GM19238 (cell line): ENCODE results near the gene TNFRSF18.

ENCODE experiments used
- DNase-seq: peaks from one replicate; pipeline ENCODE4 v3.0.0; 2011; ENCODE audit warnings: low spot score; ENCODE audit not compliant: insufficient read length

Gene TNFRSF18

DNA sequence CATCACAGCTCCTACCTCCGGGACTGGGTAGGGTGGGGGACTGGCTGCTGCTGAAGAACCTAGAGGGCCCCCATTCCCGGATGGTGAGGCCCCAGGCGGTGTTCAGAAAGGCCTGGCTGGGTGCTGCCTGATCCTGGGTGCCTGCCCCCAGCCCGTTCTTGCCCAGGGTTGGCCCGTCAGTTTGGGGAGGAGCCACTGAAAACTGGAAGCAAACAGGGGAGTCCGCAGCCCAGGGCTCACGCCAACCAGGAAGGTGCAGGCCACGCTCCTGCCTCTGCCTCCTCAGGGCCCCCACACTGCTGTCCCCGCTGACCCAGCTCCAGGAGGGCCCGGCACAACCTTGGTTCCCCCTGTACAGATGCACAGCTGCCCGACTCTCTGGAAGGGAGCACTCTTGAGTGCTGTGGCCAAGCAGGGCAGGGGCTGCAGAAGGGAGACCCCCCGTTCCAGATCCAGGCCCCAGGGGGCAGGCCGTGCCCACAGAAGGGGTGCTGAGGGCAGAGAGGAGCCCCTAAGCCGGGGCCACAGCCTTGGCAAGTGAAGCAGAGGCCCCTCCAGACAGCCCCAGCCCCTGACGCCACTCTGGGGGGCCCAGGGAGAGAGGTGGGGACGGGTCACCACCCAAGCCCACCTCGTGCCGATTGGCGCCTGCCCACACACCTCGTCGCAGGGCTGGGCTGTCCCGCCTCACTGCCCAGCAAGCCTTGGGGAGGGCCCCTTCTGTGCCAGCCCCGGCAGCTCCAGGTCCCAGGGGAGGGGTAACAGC is 34.6 kb upstream of the TNFRSF18 start:
- DNase-seq: no peak

DNA sequence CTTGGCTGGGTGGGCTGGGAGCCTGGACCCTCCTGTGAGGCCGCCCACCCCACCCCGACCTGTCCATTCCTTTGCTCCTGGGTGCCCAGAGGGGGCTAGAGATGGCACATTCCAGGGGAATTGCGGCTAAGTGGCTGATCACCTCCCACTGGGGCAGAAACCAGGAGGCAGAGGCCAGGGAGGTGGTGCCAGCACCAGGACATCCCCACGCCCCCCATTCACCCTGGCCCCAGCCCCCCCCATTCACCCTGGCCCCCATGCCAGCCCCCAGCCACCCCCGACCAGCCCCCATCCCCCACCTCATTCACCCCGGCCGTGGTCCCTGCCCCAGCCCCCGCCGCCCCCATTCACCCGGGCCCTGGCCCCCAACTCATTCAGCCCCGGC is 33.9 kb upstream of the TNFRSF18 start:
- no peak for DNase-seq

DNA sequence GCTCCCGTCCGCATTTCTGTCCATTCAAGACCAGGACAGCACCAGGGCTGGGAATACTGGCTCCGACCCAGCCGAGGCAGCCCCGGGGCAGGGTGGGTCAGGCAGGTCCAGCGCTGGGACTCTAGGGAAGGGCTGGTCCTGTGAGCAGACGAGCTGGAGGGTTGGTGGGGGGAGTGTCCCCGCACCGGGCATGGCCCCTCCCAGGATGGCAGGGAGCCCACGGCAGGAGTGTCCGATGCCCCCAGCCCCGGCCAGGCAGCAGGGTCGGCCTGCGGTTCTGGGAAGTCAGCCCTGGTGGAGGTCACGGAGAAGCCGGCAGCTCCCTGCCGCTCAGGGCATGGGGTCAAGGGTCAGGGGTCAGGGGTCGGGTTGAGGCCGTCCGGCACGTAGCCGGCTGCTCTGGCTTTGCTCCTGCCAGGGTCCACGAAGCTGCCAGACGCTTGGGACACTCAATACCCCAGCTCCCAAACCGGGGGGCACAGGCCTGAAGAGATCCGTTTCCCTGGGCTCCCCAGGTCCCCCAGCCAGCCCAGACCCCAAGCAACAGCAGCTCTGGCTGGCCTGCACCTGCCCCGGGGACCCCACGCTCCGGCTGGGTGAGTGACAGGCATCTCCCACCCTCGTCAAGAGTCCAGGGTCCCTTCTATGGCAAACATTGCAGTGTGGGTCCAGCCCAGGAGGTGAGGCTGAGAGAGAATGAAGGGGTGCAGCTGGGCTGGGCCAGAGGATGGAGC is 33.4 kb upstream of the TNFRSF18 start:
- DNase-seq: no peak

DNA sequence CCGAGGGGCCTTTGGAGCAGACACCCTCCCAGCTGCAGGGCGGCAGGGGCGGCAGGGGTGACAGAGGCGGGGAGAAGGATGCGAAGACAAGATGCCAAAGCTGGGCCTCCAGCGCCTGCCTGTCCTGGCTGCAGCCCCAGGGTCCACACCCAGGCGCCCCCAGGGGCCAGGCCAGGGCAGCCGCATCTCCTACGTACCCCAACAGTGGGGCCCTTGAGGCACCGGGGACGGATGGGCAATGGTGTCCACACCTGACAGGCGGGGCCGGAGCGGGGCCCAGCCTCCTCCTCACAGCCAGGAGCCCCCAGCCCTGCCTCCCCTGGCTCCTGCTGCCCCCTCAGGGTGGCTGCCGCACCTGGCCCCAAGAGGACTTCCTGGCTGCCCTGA is 32.8 kb upstream of the TNFRSF18 start:
- no peak for DNase-seq

DNA sequence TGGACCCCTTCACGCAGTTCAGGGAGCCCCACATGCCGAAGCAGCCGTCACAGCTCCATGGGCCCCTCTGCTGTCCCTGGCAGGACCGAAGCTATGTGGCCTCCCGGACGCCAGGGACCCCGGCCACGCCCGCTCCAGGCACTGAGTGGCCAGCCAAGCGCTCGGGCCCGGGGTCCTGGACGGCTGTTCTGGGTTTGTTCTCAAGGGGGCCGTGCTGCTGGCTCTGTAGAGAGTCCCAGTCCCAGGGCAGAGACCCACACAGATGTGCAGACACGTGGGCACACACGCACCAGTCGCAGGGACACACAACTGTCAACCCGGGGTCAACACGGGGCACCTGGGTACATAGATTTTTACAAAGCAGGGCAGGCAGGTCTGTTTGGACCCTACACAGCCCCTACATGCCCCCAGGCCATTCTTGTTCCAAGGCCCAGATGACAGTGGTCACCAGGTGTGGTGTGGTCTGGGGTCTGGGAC is 32.3 kb upstream of the TNFRSF18 start:
- DNase-seq: no peak

DNA sequence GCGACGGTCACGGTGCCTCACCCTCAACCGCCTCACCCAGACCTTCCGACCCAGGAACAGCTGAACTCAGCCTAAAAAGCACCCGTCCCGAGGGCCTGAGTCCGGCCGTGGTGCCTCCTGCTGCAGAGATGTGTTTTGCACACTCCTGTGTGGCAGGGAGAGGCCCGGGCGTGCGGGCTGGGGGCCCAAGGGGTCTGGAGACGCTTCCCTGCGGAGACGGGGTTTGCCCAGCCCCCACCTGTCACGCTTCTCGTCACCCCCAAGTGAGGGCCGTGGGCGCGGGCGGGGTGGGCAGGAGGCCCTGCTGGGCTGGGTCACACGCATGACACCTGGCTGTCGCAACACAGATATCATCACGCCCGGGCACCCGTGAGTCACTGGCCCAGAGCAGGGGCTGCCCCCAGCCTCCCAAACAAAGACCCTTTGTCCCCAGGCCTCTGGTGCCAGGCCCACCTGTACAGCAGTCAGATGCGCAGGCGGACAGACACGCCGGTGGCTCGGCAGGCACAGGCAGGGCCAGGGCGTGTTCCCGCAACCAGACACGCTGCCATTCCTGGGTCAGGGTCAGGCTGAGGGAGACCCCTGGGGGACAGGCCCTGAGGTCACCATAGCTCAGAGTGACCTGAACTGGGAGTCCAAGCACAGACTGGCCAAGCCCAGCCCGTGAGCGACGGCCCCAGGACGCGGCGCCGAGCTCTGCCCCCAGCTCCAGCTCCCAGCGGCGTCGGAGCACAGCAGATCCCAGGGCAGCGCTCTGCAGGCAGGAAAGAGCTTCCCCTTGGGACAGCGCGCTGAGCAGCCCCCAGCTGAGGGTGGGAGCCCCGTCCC is 31.7 kb upstream of the TNFRSF18 start:
- DNase-seq: no peak

DNA sequence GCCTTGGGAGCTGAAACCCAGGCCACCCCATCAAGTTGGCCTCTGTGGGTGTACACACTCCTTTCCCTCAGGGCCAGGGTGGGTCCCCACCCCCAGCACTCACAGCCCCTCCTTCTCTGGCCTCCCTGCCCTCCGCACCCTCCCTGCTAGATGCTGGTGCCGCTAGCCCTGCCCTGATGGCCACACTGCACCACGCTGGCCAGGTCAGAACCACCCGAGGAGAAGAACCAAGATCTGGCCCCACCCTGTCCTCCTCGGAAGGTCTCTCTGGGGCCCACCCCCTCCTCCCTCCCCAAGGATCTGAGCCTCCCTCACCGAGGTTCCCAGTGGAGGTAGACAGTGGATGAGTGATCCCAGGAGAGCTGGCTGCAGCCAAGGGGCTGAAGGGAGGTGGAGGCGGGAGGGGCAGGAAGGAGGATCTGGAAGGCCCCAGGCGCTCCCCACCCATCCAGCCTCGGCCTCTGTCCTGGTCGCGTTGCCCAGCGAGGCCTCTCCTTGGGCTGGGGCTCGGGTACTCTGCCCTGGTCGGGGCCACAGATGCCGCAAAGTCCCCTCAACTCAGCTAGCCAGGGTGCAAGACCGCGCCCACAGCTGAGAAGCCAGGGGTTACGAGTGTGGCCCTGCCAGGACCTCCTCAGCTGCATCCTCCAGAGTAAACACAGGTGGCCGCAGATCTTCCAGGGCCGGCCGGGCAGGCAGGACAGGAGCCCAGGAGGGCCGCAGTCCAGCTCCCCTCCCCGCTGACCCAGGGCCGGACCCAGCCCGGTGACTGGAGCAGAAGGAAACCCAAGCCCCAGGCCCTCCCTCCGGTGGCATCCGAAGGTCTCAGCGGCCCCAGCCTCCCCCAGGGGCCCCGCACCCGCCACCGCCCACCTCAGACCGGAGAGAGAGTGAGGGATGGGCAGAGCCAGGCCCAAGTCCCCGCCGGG is 30.8 kb upstream of the TNFRSF18 start:
- DNase-seq: no peak

DNA sequence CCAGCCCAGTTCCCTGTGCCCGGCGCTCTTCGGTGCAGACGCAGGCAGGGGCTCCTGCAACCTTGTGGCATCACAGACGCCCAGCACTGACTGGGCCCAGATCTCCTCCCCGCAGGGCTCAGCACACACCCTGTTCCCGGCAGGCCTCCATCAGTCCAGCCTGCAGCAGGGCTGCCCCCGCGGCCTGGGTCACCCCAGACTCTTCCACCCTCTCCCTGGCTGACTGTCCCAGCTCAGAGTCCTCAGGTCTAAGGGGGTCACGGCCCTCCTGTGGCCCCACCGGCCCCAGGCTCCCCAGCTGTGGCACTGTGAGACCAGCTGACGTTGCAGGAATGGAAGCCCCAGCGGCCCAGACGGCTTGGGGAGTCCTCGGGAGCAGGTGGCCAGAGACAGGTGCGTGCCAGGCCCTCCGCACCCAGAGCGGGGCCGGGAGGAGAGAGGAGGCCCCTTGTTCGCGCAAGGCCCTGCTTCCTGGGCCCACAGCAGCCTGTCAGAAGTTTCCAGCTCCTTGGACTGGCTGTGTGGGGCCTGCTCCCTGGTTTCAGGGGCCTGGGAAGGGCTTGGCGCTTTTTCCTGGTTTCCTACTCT is 29.9 kb upstream of the TNFRSF18 start:
- DNase-seq: no peak

DNA sequence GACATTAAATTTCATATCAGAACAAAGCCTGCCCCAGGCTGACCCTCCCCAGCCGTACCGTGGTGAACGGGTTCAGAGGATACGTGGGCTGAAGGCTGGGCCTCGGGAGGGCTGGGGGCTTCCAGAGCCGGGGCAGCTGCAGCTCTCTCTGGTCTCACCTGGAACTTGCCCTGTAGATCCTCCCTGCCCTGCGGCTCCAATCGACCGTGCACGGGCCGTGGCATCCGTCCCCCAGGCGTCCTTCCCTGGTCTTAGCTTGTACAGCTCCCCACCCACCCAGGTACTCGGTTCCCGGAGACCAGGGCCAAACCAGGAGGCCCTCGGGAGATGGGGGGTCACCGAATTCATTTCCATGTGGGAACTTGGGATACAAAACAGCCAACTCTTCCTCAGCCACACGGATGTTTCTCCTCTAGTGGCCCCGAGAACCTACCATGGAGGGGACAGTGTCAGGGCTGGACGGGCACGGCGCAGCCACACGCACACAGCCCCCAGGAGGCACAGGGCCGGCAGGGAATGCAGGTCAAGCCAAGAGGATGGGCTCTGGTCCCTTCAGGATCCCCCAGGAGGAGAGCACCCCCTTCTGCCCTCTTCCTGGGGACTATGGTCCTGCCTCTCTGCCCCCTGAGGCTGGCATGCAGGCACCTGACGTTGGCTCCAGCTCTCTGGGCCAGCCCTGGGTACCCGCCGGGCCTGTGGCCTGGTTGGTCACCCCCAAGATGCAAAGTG is 28.8 kb upstream of the TNFRSF18 start:
- DNase-seq: no peak

DNA sequence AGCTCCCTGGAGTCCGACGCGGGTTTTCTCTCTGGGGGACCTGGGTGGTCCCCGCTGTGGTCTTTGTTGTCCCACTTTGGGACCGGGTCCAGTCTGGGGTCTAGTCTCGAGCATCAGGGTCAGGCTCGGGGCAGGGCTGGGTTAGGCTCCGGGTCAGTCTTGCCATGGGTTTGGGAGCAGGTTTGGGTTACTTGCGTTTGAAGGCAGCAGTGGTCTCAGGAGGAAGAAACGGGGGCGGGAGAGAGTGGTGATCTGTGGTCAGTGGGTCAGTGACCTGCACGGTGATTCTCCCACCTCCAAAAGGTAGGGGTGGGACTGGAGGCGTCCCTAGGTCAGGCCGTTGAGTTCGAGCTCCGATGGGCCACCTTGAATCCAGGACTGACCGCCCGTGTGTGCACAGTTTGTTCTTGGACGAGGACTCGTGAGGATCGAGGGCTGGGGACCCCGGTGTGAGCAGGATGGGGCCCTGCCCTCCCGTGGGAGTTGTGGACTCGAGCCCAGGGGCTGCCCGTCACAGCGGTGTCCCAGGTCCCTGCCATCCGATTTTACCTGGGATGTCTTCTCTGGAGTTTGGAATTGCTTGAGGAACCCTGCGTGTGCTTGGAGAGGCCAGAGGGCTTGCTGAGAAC is 27.9 kb upstream of the TNFRSF18 start:
- DNase-seq: no peak

DNA sequence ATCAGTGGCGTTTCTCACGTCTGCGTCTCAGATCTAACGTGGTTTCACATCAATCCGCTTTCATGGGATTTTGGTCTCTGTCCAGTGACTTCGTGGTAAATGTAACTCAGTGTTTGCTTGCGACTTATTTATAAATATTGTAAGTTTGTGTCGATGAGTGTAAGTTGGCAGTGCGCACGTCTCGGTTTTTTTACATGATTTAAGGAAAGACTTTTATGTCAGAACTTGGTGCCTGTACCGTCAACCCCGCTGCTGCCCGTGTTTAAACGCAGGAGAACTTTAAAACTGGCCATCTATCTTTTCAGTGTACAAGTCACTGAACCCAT is 27.1 kb upstream of the TNFRSF18 start:
- DNase-seq: no peak

DNA sequence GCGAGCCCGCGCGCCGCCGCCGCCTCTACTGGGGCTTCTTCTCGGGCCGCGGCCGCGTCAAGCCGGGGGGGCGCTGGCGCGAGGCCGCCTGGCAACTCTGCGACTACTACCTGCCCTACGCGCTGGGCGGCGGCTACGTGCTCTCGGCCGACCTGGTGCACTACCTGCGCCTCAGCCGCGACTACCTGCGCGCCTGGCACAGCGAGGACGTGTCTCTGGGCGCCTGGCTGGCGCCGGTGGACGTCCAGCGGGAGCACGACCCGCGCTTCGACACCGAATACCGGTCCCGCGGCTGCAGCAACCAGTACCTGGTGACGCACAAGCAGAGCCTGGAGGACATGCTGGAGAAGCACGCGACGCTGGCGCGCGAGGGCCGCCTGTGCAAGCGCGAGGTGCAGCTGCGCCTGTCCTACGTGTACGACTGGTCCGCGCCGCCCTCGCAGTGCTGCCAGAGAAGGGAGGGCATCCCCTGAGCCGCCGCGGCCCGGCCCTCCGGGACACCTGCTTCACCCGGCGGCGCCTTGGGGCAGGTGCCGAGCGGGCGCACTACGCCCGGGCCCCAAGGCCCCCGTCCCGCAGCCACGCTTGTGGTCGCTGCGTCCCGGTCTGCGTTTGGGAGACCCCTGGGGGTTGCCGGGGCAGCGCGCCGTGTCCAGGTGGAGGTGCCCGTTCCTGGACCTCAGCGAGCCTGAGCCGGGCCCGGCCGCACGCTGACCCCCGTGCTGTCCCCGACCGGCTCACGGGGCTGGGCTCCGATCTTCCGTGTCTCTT is 26.6 kb upstream of the TNFRSF18 start:
- DNase-seq: no peak

DNA sequence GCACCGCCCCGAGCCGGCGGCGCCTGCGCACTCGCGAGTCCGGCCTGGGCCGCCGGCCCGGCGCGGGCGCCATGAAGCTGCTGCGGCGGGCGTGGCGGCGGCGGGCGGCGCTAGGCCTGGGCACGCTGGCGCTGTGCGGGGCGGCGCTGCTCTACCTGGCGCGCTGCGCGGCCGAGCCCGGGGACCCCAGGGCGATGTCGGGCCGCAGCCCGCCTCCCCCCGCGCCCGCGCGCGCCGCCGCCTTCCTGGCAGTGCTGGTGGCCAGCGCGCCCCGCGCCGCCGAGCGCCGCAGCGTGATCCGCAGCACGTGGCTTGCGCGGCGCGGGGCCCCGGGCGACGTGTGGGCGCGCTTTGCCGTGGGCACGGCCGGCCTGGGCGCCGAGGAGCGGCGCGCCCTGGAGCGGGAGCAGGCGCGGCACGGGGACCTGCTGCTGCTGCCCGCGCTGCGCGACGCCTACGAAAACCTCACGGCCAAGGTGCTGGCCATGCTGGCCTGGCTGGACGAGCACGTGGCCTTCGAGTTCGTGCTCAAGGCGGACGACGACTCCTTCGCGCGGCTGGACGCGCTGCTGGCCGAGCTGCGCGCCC is 25.9 kb upstream of the TNFRSF18 start, which contains the start of gene B3GALT6:
B3GALT6 (plus strand) TSS at position 30 of the 588 bp plus-strand sequence; CDS start at position 72, 42 bp downstream.
- no peak for DNase-seq

DNA sequence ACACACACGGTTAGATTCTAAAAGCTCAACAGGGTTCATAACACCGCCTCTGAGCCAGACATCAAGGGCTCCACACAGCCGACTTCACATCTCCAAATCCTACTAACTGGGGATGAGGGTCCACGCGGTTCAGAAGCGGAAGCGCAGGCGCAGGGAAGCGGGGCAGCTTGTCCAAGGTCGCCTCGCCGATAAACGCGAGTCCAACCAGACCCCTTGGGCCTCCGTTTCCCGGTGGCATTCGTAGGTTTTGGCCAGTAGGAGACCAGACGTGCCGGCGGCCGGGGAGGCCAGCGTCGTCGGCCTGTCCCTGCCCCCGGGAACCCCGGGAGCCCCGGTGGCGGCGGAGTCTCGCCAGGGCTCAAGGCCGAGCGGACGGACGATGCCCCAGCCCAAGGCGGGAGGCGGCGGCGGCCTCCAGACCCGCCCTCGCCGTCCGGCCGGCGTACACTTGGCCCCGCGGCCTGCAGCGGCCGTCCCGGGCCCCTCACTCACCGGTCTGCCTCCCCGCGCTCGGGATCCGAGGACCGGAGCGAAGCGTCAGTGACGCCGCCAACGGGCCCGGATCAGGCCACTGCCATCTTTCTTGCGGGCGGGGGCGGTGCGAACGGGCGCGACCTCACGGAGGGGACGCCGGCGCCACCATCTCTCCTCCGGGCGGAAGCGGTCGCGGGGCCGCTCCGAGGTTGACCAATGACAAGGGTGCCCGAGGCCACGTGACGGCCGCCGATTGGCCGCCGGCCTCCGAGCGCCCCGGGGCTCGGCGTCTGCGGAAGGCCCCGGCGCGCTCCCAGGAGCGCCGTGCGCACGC is 25.2 kb upstream of the TNFRSF18 start, which contains the start of gene SDF4:
SDF4 (minus strand) TSS at position 602 of the 808 bp plus-strand sequence. CDS start 3,229 bp downstream, outside the sequence.
- peak; percentile 100 for DNase-seq

DNA sequence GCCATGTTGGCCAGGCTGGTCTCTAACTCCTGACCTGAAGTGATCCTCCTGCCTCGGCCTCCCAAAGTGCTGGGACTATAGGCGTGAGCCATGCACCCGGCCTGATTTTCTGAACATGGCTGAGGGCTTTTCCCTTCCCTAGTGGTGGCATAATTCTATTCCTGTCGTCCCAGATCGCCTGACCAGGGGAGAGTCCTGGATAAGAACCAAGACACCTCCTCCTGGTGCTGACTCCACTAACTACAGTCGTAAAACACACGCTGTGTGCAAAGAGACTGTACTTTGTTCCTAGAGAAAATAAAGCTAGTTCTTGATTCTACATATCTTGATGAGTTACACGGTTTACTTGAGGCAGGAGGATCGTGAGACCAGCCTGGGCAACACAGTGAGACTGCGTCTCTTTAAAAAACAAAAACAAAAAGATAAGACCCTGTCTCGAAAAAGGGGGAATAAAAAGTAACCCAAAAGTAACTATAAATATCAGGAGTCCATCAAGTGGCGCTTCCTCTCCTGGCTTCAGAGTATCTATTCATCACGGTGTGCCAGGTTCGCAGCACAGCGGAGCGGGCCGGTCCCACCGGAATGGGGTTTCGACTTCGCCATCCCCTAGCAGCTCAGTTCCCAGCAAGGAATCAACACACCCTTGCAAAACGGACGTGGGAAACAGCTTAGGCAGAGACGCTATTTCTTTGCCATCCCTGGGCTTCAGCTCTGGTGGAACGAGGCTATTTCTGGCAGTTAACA is 24.4 kb upstream of the TNFRSF18 start:
- DNase-seq: no peak

DNA sequence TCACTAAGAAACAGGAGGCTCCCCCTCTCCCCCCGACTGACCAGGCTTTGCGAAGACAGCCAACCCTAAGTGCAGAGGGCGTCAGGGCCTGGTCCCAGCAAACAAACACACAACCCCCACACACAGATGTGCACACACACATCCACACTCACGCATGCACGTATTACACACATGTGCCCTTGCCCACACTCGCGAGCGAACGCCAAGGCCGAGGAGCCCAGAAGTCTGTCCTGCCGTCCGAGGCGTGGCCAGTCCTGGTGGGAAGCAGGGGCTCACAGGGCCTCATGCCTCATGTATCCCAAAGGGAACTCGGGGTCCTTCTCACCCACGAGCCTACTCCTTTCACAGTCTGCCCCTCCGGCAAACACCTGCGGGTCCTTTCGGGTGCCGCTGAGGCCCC is 23.4 kb upstream of the TNFRSF18 start:
- no peak for DNase-seq
